ENCODE data around the gene LRRC26. TPM values are rescaled to one million over a fixed set of nuclear protein-coding genes. Genes with fewer than 3 reads are reported as not detected.
A peak's percentile ranks its signal among the peaks of the same experiment; 100 is the strongest.

LRRC26 gene
- total RNA-seq, 3 donors from 2014 or later = 18.7 to 63.0 (median 58.9) TPM

DNA sequence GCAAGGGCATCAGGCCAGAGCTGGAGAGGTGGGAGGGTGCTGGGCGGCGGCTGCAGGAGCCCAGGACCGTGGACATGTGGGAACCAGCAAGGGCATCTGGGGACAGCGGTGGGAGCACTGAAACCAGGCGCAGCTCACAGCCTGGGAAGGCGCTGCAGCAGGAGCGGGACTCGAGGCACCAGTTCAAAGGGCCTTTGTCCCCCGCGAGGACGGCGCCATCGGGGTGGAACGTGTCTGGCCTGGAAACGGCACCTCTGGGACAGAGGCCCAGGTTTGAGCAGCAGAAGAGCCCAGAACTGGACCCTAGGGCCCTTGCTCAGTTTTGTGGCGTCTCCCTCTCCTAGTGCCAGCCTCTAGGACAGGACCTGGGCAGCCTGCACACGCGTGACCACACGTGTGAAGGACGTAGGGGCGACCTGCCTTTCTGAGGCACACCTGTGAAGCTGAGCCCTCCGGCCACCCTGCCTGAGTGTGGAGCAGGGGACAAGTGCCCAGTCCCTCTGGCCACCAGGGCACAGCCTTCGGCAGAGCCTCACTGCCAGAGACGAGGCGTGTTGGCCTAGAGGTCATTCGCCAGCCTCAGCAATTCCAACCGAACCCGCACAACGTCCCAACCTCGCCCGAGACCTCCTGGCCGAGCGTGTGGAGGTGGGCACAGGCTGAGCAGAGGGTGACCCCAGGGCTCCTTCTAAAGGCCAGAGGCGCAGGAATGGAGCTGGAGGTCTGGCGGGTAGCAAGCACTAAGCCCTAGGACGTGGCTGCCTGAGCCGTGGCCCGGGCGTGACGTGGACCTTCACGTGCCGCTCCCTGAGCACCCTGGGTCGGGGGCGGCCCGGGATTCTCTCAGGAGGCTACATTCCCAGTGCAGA is 4.2 kb upstream of the LRRC26 start:
- Histone ChIP-seq H3K4me3 (no peak overlapping the region), H3K4me1 (ENCODE audit: low read depth) (peaks cover 33% of the 10 kb centered on the region), H3K9me3 (no peaks in the 10 kb centered on the region), H3K36me3 (ENCODE audit: low read depth) (no peaks in the 10 kb centered on the region)
- intact Hi-C loops (cut with DNase I, micrococcal nuclease) = no loop called here
- DNase-seq (no peak), ATAC-seq (no peak)
- TF ChIP-seq, protein P1, sequence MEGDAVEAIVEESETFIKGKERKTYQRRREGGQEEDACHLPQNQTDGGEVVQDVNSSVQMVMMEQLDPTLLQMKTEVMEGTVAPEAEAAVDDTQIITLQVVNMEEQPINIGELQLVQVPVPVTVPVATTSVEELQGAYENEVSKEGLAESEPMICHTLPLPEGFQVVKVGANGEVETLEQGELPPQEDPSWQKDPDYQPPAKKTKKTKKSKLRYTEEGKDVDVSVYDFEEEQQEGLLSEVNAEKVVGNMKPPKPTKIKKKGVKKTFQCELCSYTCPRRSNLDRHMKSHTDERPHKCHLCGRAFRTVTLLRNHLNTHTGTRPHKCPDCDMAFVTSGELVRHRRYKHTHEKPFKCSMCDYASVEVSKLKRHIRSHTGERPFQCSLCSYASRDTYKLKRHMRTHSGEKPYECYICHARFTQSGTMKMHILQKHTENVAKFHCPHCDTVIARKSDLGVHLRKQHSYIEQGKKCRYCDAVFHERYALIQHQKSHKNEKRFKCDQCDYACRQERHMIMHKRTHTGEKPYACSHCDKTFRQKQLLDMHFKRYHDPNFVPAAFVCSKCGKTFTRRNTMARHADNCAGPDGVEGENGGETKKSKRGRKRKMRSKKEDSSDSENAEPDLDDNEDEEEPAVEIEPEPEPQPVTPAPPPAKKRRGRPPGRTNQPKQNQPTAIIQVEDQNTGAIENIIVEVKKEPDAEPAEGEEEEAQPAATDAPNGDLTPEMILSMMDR (IDR thresholded peaks at IDR 0.05) = no peak

DNA sequence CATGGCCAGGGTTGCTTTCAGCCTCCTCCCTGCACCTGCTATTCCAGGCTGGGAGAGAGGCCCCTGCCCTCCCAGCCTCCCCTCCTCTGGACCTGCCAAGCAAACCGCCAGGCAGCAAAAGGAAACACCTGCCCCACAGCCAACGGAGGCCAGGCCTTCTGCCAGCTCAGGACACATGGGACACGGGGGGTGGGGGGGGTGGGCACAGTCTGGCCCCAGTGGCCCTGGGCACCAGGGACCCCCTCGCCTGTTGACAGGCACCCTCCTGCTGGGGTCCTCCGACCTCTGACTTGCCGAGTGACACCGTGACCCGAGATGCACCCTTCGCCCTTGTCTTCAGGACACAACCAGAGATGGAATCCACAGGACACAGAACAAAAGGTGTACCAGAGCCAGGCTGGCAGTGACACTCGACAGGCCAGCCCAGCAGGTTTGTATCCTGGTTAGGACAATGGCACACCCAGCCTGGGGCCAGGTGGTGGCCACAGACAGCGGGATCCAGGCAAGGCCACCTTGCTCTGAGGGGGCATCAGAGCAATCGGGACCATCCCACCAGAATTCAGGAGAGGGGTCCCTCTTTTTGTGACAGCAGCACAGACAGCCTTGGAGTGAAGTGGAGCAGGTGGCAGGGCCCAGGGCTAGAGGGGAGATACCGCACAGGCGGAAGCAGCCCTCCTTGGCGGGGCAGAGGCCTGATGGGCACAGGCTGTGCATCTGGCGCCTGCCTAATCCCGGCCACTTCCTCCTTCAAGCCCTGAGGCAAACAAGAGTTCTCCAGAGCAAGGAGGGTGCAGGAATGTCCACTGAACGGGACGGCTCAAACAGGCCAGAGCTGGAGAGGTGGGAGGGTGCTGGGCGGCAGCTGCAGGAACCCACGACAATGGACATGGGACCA is 3.3 kb upstream of the LRRC26 start:
- DNase-seq (peak in 1 of 3 donors; percentile 56), ATAC-seq (peak; percentile 36)
- intact Hi-C loops (cut with DNase I, micrococcal nuclease) = no loop called here
- Histone ChIP-seq H3K36me3 (ENCODE audit: low read depth) (no peaks in the 10 kb centered on the region), H3K9me3 (no peaks in the 10 kb centered on the region), H3K4me3 (no peak overlapping the region), H3K4me1 (ENCODE audit: low read depth) (peaks cover 41% of the 10 kb centered on the region)
- TF ChIP-seq, protein P1 (IDR thresholded peaks at IDR 0.05) = no peak

- Histone ChIP-seq H3K4me1 (ENCODE audit: low read depth) (peaks cover 54% of the 10 kb centered on the region), H3K9me3 (no peaks in the 10 kb centered on the region), H3K4me3 (no peak overlapping the region), H3K36me3 (ENCODE audit: low read depth) (no peaks in the 10 kb centered on the region)
- no peak for DNase-seq
- intact Hi-C loops (cut with DNase I, micrococcal nuclease) = no loop called here
- no peak for ATAC-seq
- TF ChIP-seq, protein P1 (IDR thresholded peaks at IDR 0.05) = no peak
These were observed 1.5 kb upstream of the LRRC26 start for GRCh38 chr9:137171149-137171900.

GRCh38 chr9:137170486-137171148 is 766 bp upstream of the LRRC26 start:
- no peak for DNase-seq
- H3K9me3 ChIP-seq = no peaks in the 10 kb centered on the region
- intact Hi-C loops (cut with DNase I, micrococcal nuclease) = no loop called here
- TF ChIP-seq, protein P1 (IDR thresholded peaks at IDR 0.05) = no peak
- H3K4me1 ChIP-seq (ENCODE audit: low read depth) = peaks cover 49% of the 10 kb centered on the region
- no peaks in the 10 kb centered on the region for H3K36me3 ChIP-seq (ENCODE audit: low read depth)
- no peak for ATAC-seq
- H3K4me3 ChIP-seq = no peak overlapping the region

Data from mucosa of descending colon (tissue), 3 donors.